VCaP (cell line): ENCODE results near the gene CDC42EP3.

Experiments used
- H3K27ac ChIP-seq: fragments of 450-650 bp; 2 replicates; pipeline ENCODE4 v1.5.1; 2017
- CTCF ChIP-seq: fragments of 450-650 bp; conservative IDR thresholded peaks from 2 replicates; pipeline ENCODE4 v1.5.1; 2017; ENCODE audit warnings: mild to moderate bottlenecking, moderate library complexity

CDC42EP3 gene

GRCh38 chr2:37634914-37635503, 36.4 kb downstream of the CDC42EP3 start:
- H3K27ac ChIP-seq: no peak overlapping the region
- no peak for TF ChIP-seq CTCF

DNA sequence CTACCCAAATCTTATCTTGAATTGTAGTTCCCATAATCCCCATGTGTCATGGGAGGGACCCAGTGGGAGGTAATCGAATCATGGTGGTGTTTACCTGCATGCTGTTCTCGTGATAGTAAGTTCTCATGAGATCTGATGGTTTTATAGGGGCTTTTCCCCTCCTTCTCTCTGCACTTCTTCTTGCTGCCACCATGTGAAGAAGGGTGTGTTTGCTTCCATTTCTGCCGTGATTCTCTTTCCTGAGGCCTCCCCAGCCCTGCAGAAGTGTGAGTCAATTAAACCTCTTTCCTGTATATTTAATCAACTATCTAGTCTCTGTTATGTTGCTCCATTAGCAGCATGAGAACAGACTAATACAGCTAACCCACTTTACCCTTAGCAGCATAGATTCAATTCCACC, 37.6 kb downstream of the CDC42EP3 start:
- TF ChIP-seq CTCF: no peak

DNA sequence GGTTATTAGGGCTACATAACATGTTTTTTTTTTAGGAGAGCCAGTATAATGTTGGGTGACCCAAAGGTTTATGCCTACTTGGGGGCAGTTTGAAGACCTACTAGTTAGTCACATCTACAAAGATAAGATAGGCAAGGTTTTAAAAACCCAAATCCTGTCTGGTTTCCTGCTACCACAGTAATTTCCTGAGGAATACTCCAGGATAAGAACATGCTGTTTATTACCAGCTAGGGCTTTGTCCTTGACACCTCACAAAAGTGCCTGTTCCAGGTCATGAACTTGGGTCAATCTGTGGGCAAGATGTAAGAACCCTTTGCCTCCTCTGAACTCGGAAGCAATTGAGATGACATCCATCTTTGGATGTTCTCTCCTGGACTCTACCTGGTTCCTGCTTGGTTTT, 38.2 kb downstream of the CDC42EP3 start:
- TF ChIP-seq CTCF: no peak
- H3K27ac ChIP-seq: no peak overlapping the region

More for the DNA sequence above, 37.6 kb downstream of the CDC42EP3 start:
- no peak overlapping the region for H3K27ac ChIP-seq

DNA sequence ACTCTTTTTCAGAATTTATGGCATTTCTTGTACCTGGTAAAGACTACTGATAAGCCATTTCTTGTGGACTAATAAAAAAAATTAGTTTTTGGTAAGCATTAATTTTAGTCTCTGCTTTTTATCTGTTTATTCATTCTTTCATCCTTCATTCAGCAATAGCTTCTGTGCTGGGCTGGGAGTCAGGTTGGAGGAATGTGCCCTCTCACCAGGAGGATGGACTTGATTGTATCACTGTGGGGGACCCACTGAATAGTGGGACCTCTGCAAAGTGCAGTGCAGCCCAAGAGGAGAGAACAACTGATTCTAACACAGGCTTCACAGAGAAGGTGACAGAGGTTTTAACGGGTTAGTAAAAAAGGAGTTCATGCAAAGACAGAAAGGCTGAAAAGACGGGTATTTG, 39.1 kb downstream of the CDC42EP3 start:
- TF ChIP-seq CTCF: no peak
- no peak overlapping the region for H3K27ac ChIP-seq

GRCh38 chr2:37631698-37632097, 39.7 kb downstream of the CDC42EP3 start:
- no peak for TF ChIP-seq CTCF
- no peak overlapping the region for H3K27ac ChIP-seq

- H3K27ac ChIP-seq: no peak overlapping the region
- TF ChIP-seq CTCF: no peak
Observed at GRCh38 chr2:37631292-37631691, 40.1 kb downstream of the CDC42EP3 start.

- H3K27ac ChIP-seq: no peak overlapping the region
Observed at GRCh38 chr2:37630776-37631175, 40.7 kb downstream of the CDC42EP3 start.

More at GRCh38 chr2:37630776-37631175, 40.7 kb downstream of the CDC42EP3 start:
- TF ChIP-seq CTCF: no peak
